Activated CD4-positive, alpha-beta T cell treated with anti-CD3 and anti-CD28 coated beads, Interleukin-2, amount 50 U/mL, for 48 hours (primary cell): ENCODE results near the gene MAP7D3.
"Not testable (repeated sequence)": the region's sequence is repeated elsewhere in the genome, so short reads cannot be mapped to it uniquely, and the experiment has no call there.

Source experiments
- DNase-seq, 2 experiments: peaks; one replicate each; pipeline ENCODE4 v3.0.0-alpha.2; 2020

The MAP7D3 gene

GRCh38 chrX:136171420-136171819 lies 79.8 kb downstream of the MAP7D3 start:
- no peak for DNase-seq

GRCh38 chrX:136170139-136170800 lies 80.9 kb downstream of the MAP7D3 start:
- no peak for DNase-seq

GRCh38 chrX:136168929-136169735 lies 82.1 kb downstream of the MAP7D3 start:
- DNase-seq, result no peak

DNA sequence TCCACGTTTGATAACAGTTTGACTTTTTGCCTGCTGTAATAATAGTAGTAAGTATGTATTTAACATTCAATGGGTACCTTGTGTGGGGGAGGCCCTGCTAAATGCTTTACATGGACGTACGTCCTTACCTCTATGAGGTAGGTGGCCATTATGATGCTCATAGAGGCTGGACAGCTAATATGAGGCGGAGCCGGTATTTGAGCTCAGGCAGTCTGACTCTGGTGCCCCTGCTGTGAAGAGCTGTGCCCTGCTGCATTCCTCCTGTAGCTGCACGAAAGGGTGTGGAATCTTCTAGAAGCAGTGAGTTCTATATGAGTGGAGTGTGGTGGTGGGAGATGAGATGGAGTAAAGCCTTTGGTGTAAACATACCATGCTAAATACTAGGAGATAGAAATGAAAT lies 83.2 kb downstream of the MAP7D3 start:
- not testable (repeated sequence) for DNase-seq

GRCh38 chrX:136166221-136166855 lies 84.9 kb downstream of the MAP7D3 start:
- DNase-seq, result no peak

GRCh38 chrX:136165406-136165805 lies 85.8 kb downstream of the MAP7D3 start:
- DNase-seq, result no peak

DNA sequence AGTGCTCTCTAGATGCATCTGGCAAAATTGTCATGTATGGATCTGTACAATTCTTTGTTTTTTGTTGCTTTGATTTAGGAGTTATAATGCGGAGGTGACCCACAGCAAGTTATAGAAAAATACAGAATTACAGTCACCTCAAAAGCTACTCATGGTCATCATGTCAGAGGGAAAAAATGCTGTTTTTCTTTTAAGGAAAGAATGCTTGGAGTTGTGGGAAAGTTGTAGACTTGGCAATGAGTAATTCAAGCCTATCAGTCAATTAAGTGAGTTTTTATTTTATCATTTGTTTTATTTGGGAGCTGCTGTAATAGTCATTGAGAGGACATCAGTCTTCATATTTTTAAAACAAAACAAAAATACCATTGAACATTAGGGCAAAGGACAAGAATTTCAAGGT lies 87.5 kb downstream of the MAP7D3 start:
- no peak for DNase-seq
